B cell (primary cell): ENCODE results near the gene HLCS.

Experiments
- EZH2 ChIP-seq: IDR thresholded peaks from 2 replicates; pipeline ENCODE4 v1.6.1; 2012; ENCODE audit warnings: borderline replicate concordance, low read depth, mild to moderate bottlenecking, moderate library complexity, low read length; ENCODE audit not compliant: insufficient read depth, poor library complexity, severe bottlenecking
- TF ChIP-seq, protein P1 (sequence below): fragments of 200-600 bp; IDR thresholded peaks from one replicate; pipeline ENCODE4 v1.8.0; 2022; ENCODE audit warnings: antibody characterized with exemption, mild to moderate bottlenecking

DNA sequence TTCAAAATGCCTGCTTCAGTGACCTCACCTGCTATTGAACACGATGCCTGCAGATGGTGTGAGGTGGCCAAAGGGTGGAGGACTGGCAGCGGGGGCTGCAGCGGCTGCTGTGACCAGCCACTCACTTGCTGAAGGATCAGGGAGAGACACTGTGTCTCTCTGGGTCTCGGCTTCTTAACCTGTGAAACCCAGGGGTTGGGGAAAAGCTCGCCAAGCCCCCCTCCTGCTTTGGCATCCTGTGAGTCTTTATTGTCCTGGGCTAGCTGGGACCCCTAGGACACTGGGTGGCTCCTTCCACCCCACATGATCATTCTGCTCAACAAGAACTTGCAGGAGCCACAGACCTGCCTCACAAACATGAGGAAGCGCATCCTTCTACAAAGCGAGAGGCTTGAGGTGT, 154.7 kb downstream of the HLCS start:
- TF ChIP-seq, protein P1, sequence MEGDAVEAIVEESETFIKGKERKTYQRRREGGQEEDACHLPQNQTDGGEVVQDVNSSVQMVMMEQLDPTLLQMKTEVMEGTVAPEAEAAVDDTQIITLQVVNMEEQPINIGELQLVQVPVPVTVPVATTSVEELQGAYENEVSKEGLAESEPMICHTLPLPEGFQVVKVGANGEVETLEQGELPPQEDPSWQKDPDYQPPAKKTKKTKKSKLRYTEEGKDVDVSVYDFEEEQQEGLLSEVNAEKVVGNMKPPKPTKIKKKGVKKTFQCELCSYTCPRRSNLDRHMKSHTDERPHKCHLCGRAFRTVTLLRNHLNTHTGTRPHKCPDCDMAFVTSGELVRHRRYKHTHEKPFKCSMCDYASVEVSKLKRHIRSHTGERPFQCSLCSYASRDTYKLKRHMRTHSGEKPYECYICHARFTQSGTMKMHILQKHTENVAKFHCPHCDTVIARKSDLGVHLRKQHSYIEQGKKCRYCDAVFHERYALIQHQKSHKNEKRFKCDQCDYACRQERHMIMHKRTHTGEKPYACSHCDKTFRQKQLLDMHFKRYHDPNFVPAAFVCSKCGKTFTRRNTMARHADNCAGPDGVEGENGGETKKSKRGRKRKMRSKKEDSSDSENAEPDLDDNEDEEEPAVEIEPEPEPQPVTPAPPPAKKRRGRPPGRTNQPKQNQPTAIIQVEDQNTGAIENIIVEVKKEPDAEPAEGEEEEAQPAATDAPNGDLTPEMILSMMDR, result no peak
- no peak for TF ChIP-seq EZH2
